Activated CD4-positive, alpha-beta T cell treated with anti-CD3 and anti-CD28 coated beads, Interleukin-2, amount 10 ng/mL, durations not matched to agents 7 days and 5 days (primary cell): ENCODE data around the gene JAK1. TPM values are rescaled to one million over a fixed set of nuclear protein-coding genes. Genes with fewer than 3 reads are reported as not detected.
A peak's percentile ranks its signal among the peaks of the same experiment; 100 is the strongest.

Experiments used
- CTCF ChIA-PET: fragments of 350-600 bp; sonication (Branson Sonifier 250); formaldehyde crosslinking; loops from one replicate; lab custom pipeline; 2021; ENCODE audit warnings: antibody characterized with exemption; lab: Charles Lee
- POLR2A ChIA-PET: fragments of 350-600 bp; sonication (Branson Sonifier 250); formaldehyde crosslinking; loops from one replicate; lab custom pipeline; 2021; ENCODE audit warnings: antibody characterized with exemption; lab: Charles Lee
- DNase-seq: peaks from one replicate; pipeline ENCODE4 v3.0.0-alpha.2; 2020
- H3K27ac Mint-ChIP-seq: one replicate; pipeline ENCODE4 v1.8.0; 2021; ENCODE audit warnings: mild to moderate bottlenecking, moderate library complexity, mixed read lengths
- H3K27me3 Mint-ChIP-seq: one replicate; pipeline ENCODE4 v1.8.0; 2021; ENCODE audit warnings: mixed read lengths
- H3K36me3 Mint-ChIP-seq: one replicate; pipeline ENCODE4 v1.8.0; 2021; ENCODE audit warnings: low read depth, mixed read lengths
- H3K4me1 Mint-ChIP-seq: one replicate; pipeline ENCODE4 v1.8.0; 2021; ENCODE audit warnings: mixed read lengths
- H3K4me3 Mint-ChIP-seq: one replicate; pipeline ENCODE4 v1.8.0; 2021; ENCODE audit warnings: mild to moderate bottlenecking, moderate library complexity, mixed read lengths
- H3K9me3 Mint-ChIP-seq: one replicate; pipeline ENCODE4 v1.8.0; 2021; ENCODE audit warnings: mixed read lengths
- total RNA-seq, 2 experiments: library from RNA; stranded (reverse); gene quantifications; one replicate each; pipeline ENCODE4 v1.2.3, GENCODE V29; 2021

Gene JAK1
- total RNA-seq, 2 experiments from 2014 or later: 198 to 212 TPM

- no peak for DNase-seq
- Mint-ChIP-seq H3K27me3 (no peaks in the 10 kb centered on the region), H3K4me3 (no peak overlapping the region), H3K27ac (no peak overlapping the region), H3K36me3 (peaks cover 82% of the 10 kb centered on the region), H3K9me3 (no peaks in the 10 kb centered on the region), H3K4me1 (peaks cover 9% of the 10 kb centered on the region)
- ChIA-PET POLR2A (no interaction called here), CTCF (interaction anchor here (1.5 kb wide), 1 partner anchor 12 kb away, joined by 4 read pairs; no protein-coding TSS in a partner anchor)
These were observed 109.0 kb downstream of the JAK1 start for GRCh38 chr1:64857347-64857746.

DNA sequence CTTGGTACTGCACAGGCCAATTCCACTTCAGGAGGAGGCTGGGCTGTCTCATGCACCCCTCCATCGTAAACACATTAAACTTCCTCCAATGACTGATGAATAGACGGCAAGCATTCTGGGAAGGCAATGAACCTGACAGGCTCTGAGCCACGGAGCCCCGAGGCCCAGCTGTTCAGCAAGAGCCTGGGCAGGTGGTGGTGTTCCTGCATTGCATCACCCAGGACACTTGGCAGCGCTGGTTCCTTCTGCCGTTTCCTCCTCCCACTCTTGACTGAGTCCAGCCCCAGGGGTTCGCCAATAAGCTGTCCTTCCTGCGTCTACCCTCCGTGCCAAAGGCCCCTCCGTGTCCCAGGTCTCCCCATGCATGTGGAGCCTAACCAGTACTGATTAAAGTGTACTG lies 109.8 kb downstream of the JAK1 start:
- no peaks in the 10 kb centered on the region for H3K27me3 Mint-ChIP-seq
- no peak for DNase-seq
- H3K4me1 Mint-ChIP-seq: peaks cover 6% of the 10 kb centered on the region
- H3K4me3 Mint-ChIP-seq: no peak overlapping the region
- H3K9me3 Mint-ChIP-seq: no peaks in the 10 kb centered on the region
- H3K27ac Mint-ChIP-seq: no peak overlapping the region
- peaks cover 79% of the 10 kb centered on the region for H3K36me3 Mint-ChIP-seq
- CTCF ChIA-PET: interaction anchor here (1.0 to 1.5 kb wide), 2 partner anchors 13 to 155 kb away, joined by 3 to 4 read pairs; no protein-coding TSS in a partner anchor
- POLR2A ChIA-PET: interaction anchor here (0.6 kb wide), 2 partner anchors 26 to 1977 kb away, joined by 3 to 4 read pairs; no protein-coding TSS in a partner anchor

GRCh38 chr1:64855557-64855956 lies 110.8 kb downstream of the JAK1 start:
- Mint-ChIP-seq H3K4me1 (no peaks in the 10 kb centered on the region), H3K4me3 (no peak overlapping the region), H3K27me3 (no peaks in the 10 kb centered on the region), H3K36me3 (peaks cover 70% of the 10 kb centered on the region), H3K9me3 (no peaks in the 10 kb centered on the region), H3K27ac (no peak overlapping the region)
- DNase-seq: no peak
- POLR2A ChIA-PET: no interaction called here
- CTCF ChIA-PET: interaction anchor here (0.6 to 1.5 kb wide), 3 partner anchors 14 to 1389 kb away, joined by 3 to 7 read pairs (median 4); no protein-coding TSS in a partner anchor

- no peak overlapping the region for H3K27ac Mint-ChIP-seq
- H3K27me3 Mint-ChIP-seq: no peaks in the 10 kb centered on the region
- H3K4me1 Mint-ChIP-seq: no peaks in the 10 kb centered on the region
- ChIA-PET CTCF (interaction anchor here (0.6 kb wide), 1 partner anchor 1388 kb away, joined by 7 read pairs; no protein-coding TSS in a partner anchor), POLR2A (interaction anchor here (0.7 kb wide), 1 partner anchor 571 kb away, joined by 3 read pairs; no protein-coding TSS in a partner anchor)
- peaks cover 68% of the 10 kb centered on the region for H3K36me3 Mint-ChIP-seq
- no peak overlapping the region for H3K4me3 Mint-ChIP-seq
- no peaks in the 10 kb centered on the region for H3K9me3 Mint-ChIP-seq
- DNase-seq: no peak
These were observed 111.7 kb downstream of the JAK1 start for GRCh38 chr1:64854674-64855073.

DNA sequence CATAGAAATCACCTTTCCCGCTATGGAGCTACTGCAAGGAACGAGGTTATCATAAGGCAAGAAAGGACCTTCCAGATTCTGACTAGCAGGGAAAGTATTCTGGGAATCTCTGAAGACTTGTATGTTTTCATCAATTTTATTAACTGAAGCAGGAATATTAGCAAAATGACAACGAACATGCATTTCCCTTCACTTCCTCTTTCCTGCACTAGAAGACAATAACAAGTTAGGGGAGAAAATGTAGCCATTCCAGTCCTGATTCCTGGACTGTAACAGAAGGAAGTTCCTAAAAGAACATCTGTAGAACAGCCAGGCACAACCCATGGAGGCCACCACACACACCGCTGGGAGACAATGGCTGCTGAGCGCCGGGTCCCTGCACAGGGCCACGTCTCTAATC lies 114.7 kb downstream of the JAK1 start:
- Mint-ChIP-seq H3K27me3 (no peaks in the 10 kb centered on the region), H3K9me3 (no peaks in the 10 kb centered on the region), H3K27ac (no peak overlapping the region), H3K4me1 (no peaks in the 10 kb centered on the region), H3K4me3 (no peak overlapping the region), H3K36me3 (peaks cover 44% of the 10 kb centered on the region)
- POLR2A ChIA-PET: no interaction called here
- no peak for DNase-seq
- CTCF ChIA-PET: interaction anchor here (0.6 kb wide), 1 partner anchor 43 kb away, joined by 3 read pairs; no protein-coding TSS in a partner anchor

DNA sequence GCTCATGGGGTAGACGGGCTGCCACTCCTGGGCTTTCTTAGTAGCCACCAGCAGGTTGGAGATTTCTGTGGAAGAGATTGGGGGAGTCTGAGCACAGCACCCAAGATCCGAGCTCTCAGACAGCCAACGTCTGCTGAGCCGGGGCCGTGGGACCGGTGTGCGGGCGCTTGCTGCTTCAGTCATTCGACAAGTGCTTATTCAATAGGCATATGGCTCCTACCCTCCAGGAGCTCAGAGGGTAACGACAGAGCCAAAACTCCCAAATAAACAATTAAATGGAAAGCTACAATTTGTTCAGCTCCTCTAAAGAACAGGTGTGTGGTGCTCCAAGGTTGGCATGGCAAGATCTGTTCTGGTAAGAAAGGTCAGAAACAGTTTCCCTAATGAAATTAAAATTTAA lies 115.5 kb downstream of the JAK1 start:
- ChIA-PET POLR2A (no interaction called here), CTCF (interaction anchor here (1.0 kb wide), 1 partner anchor 8 kb away, joined by 4 read pairs; no protein-coding TSS in a partner anchor)
- no peaks in the 10 kb centered on the region for H3K9me3 Mint-ChIP-seq
- no peak overlapping the region for H3K4me3 Mint-ChIP-seq
- DNase-seq: no peak
- peaks cover 46% of the 10 kb centered on the region for H3K36me3 Mint-ChIP-seq
- no peaks in the 10 kb centered on the region for H3K27me3 Mint-ChIP-seq
- H3K27ac Mint-ChIP-seq: no peak overlapping the region
- no peaks in the 10 kb centered on the region for H3K4me1 Mint-ChIP-seq

GRCh38 chr1:64849942-64850341 lies 116.4 kb downstream of the JAK1 start:
- no peaks in the 10 kb centered on the region for H3K9me3 Mint-ChIP-seq
- ChIA-PET CTCF (no interaction called here), POLR2A (interaction anchor here (0.5 kb wide), 1 partner anchor 281 kb away, joined by 3 read pairs; no protein-coding TSS in a partner anchor)
- peaks cover 43% of the 10 kb centered on the region for H3K36me3 Mint-ChIP-seq
- no peaks in the 10 kb centered on the region for H3K4me1 Mint-ChIP-seq
- H3K27ac Mint-ChIP-seq: no peak overlapping the region
- no peaks in the 10 kb centered on the region for H3K27me3 Mint-ChIP-seq
- no peak for DNase-seq
- no peak overlapping the region for H3K4me3 Mint-ChIP-seq

DNA sequence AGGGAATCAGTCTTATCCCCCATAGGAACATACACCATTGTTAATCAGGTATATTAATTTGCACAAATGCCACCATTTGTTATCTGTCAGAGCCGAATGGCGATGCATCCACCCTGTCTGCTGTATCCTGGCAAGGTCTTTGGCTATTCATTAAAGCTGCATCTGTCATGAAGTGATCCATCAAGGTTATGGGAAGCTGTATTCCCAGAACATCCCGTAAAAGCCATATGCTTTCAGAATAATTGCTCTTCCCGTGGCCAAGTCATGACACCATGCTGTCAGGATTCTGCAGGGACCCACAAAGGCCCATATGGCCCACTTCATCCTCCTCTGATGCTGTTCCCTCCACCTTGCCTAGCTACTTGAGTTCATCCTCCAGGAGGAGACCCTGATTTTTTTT lies 117.5 kb downstream of the JAK1 start:
- Mint-ChIP-seq H3K4me3 (no peak overlapping the region), H3K36me3 (peaks cover 45% of the 10 kb centered on the region), H3K9me3 (no peaks in the 10 kb centered on the region), H3K4me1 (no peaks in the 10 kb centered on the region), H3K27me3 (no peaks in the 10 kb centered on the region), H3K27ac (no peak overlapping the region)
- no peak for DNase-seq
- POLR2A ChIA-PET: no interaction called here
- CTCF ChIA-PET: interaction anchor here (0.7 to 0.8 kb wide), 2 partner anchors 48 to 227 kb away, joined by 3 to 4 read pairs; no protein-coding TSS in a partner anchor

DNA sequence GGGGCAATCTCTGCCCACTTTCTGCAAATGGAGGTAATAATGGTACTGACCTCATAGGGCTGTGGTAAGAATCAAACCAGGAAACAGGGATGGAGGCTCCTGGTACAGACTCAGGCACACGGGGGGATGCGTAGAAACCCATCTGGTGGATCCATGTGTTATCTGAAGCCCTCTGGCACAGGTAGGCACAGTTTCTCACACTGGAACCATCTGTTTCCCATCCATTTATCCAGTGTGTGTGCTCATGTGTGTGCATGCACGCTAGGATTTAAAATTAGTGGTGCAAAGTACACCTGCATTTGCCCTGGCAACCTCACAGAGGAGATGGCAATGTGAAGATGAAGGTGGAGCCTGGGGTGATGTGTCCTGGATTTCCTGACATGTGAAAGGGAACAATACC lies 118.2 kb downstream of the JAK1 start:
- CTCF ChIA-PET: no interaction called here
- H3K4me1 Mint-ChIP-seq: no peaks in the 10 kb centered on the region
- POLR2A ChIA-PET: no interaction called here
- H3K9me3 Mint-ChIP-seq: no peaks in the 10 kb centered on the region
- H3K27ac Mint-ChIP-seq: no peak overlapping the region
- H3K4me3 Mint-ChIP-seq: no peak overlapping the region
- peaks cover 44% of the 10 kb centered on the region for H3K36me3 Mint-ChIP-seq
- no peak for DNase-seq
- no peaks in the 10 kb centered on the region for H3K27me3 Mint-ChIP-seq

DNA sequence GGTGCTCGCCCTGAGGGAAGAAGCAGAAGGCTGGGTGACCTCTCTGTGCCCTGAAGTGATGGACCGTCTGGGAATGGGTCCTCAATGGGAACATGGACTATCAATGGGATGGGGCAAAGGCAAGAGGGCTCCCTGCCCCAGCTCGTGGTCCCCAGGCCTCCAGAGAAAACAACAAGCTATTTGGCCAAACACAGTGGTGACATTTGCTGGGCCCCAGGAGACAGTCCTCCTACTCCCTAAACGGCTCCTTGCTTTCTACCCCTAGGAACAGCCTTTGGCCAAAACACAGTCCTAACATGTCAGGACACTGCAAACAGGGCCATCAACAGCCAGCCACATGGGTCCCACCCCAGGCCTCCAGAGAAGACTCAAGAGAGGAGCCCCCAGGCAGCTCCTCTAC lies 118.7 kb downstream of the JAK1 start:
- Mint-ChIP-seq H3K27me3 (no peaks in the 10 kb centered on the region), H3K4me1 (no peaks in the 10 kb centered on the region), H3K4me3 (no peak overlapping the region), H3K27ac (no peak overlapping the region), H3K9me3 (no peaks in the 10 kb centered on the region), H3K36me3 (peaks cover 46% of the 10 kb centered on the region)
- no peak for DNase-seq
- POLR2A ChIA-PET: no interaction called here
- CTCF ChIA-PET: no interaction called here

DNA sequence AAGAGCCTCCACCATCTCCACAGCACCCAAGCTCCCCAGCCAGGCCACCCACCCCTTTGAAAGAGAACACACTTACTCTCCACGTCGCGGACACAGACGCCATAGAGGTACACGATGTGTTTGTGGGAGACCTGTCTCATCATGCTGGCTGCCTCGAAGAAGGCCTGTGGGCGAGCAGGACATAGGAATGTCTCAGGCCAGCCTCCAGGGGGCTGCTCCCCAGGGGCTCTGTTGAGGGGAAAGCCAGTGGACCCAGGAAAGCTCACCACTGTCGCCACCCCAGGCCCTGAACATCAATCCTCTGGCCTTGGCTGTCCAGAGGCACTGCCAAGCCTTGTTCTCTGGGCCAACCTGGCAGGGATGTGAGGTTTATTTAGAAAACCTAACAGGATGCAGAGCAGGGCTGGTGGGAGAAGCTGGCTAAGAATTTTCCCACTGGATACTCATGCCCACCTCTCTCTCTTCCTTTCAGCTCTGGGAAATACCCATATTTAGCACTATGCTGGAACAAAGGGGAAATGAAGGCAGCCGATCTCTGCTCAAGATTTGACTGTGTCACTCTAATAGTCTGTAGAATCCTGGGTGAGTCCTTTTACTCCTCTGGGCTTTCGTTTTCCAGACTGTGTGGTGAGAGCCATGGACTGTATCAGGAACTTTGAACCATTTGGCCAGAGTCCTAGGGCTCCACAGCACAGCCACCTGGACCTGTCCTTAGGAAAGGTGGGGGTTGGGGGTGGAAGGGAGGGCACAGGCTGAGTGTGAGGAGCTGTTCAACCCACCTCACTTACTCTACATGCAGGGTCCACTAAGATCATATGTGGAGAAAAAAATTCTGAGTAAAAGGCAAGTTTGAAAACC lies 119.5 kb downstream of the JAK1 start:
- H3K27ac Mint-ChIP-seq: peak overlapping the region; percentile 25
- no peak overlapping the region for H3K4me3 Mint-ChIP-seq
- ChIA-PET POLR2A (no interaction called here), CTCF (no interaction called here)
- H3K9me3 Mint-ChIP-seq: no peaks in the 10 kb centered on the region
- peaks cover 42% of the 10 kb centered on the region for H3K36me3 Mint-ChIP-seq
- no peaks in the 10 kb centered on the region for H3K4me1 Mint-ChIP-seq
- no peak for DNase-seq
- no peaks in the 10 kb centered on the region for H3K27me3 Mint-ChIP-seq

DNA sequence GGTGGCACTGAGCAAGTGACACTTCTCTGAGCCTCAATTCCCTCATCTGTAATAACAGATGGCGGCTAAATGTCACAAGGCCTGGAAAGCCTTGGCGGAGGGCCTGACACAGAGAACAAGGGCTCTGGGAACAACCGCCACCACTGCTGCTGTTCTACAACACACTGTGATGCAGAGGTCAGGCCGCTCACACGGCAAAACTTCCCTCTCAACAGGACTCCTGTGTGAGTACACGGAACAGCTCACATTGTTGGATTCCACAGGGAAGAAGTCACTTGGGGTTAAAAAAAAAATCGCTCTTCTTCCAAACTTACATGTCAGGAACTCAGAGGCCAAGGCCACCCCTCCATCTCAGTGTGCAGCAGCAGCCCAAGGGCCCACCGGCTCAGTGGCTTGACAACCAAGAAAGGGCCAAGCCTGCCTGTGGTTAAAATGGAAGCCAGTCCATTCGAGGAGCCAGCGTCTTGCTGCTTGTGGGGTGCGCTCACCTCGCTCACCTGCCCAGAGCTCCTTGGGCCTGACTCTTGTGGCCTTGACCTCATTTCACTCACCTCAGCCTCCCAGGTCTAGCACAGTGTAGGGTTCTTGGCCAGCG lies 120.4 kb downstream of the JAK1 start:
- H3K9me3 Mint-ChIP-seq: no peaks in the 10 kb centered on the region
- no peaks in the 10 kb centered on the region for H3K27me3 Mint-ChIP-seq
- POLR2A ChIA-PET: no interaction called here
- no peak overlapping the region for H3K4me3 Mint-ChIP-seq
- CTCF ChIA-PET: interaction anchor here (1.0 kb wide), 1 partner anchor 16 kb away, joined by 3 read pairs; no protein-coding TSS in a partner anchor
- H3K27ac Mint-ChIP-seq: peak overlapping the region; percentile 25
- DNase-seq: no peak
- no peaks in the 10 kb centered on the region for H3K4me1 Mint-ChIP-seq
- peaks cover 50% of the 10 kb centered on the region for H3K36me3 Mint-ChIP-seq

GRCh38 chr1:64844609-64845008 lies 121.7 kb downstream of the JAK1 start:
- Mint-ChIP-seq H3K27me3 (no peaks in the 10 kb centered on the region), H3K9me3 (no peaks in the 10 kb centered on the region), H3K4me1 (no peaks in the 10 kb centered on the region), H3K36me3 (peaks cover 53% of the 10 kb centered on the region), H3K4me3 (no peak overlapping the region), H3K27ac (no peak overlapping the region)
- CTCF ChIA-PET: no interaction called here
- DNase-seq: no peak
- POLR2A ChIA-PET: no interaction called here
